Measurements from ENCODE around the gene PLCH1. TPM values are rescaled to one million over a fixed set of nuclear protein-coding genes. Genes with fewer than 3 reads are reported as not detected.

The PLCH1 gene
- total and polyA plus RNA-seq, 2 of the 13 experiments (the other 11 are each of a cell fraction or from before 2014, with no cell fraction given): 2.0 to 3.0 TPM

GRCh38 chr3:155516439-155516838 lies 228.4 kb downstream of the PLCH1 start:
- Histone ChIP-seq H3K9ac (ENCODE audit: insufficient read depth, low read depth, low read length) (no peak overlapping the region), H3K27me3 (ENCODE audit: control insufficient read depth in 1 of 2, insufficient read depth in 2 of 2, low read length in 2 of 2) (no peaks in the 10 kb centered on the region), H3K9me3 (ENCODE audit: low read length) (no peaks in the 10 kb centered on the region), H3K4me2 (ENCODE audit: low read depth, low read length) (no peak overlapping the region), H3K79me2 (ENCODE audit: insufficient read depth, low read length) (no peaks in the 10 kb centered on the region), H3K4me1 (ENCODE audit: insufficient read depth, low read length) (no peaks in the 10 kb centered on the region), H3K4me3 (replicated peaks in 1 of 3; ENCODE audit: insufficient read depth in 1 of 3, low read depth in 2 of 3, low read length in 3 of 3) (no peak overlapping the region), H3K27ac (ENCODE audit: extremely low read length, insufficient read depth, low read length) (no peak overlapping the region), H3K36me3 (replicated peaks in 1 of 2; ENCODE audit: control insufficient read depth in 1 of 2, insufficient read depth in 2 of 2, low read length in 2 of 2) (no peaks in the 10 kb centered on the region; a peak in 1 of 5 replicates), H4K20me1 (ENCODE audit: insufficient read depth, low read length) (no peaks in the 10 kb centered on the region), H2AFZ (ENCODE audit: low read length) (no peak overlapping the region)
- ChIA-PET CTCF (ENCODE audit: low intra/inter-chr PET ratio, low total read pairs) (no interaction called here), POLR2A (no interaction called here)
- no peak for FAIRE-seq
- in situ Hi-C loops (cut with HindIII; ENCODE audit: extremely low pct_ligation_motif_present, low pct_unique_long_range_greater_than_20kb) (no loop called here), intact Hi-C loops (cut with micrococcal nuclease; ENCODE audit: unreplicated experiment) (no loop called here)
- DNase-seq (ENCODE audit: low spot score): no peak
- TF ChIP-seq ZBTB3 (CRISPR knock-in tag; IDR thresholded peaks at IDR 0.05; ENCODE audit: borderline replicate concordance, low read depth) (no peak), SOX5 (CRISPR knock-in tag; IDR thresholded peaks at IDR 0.05; ENCODE audit: borderline replicate concordance) (no peak), NRL (CRISPR knock-in tag; IDR thresholded peaks at IDR 0.05; ENCODE audit: borderline replicate concordance) (no peak), ARID3A (IDR thresholded peaks at IDR 0.05; ENCODE audit: low read depth, low read length) (no peak), MYNN (CRISPR knock-in tag; IDR thresholded peaks at IDR 0.05; ENCODE audit: low read depth) (no peak), MAFF (IDR thresholded peaks at IDR 0.05; ENCODE audit: low read depth, low read length) (no peak)
- no TSS peak for BruUV-seq (replicated peaks)
- 87% methylated on average over 2 of the region's 2 CpGs for WGBS (ENCODE audit: low lambda C conversion rate)
- no peak for ATAC-seq

- 96% methylated on average over 5 of the region's 5 CpGs for WGBS (ENCODE audit: low lambda C conversion rate)
- no peak overlapping the region for H3K27ac ChIP-seq (ENCODE audit: extremely low read length, insufficient read depth, low read length)
- TF ChIP-seq ZNF281 (CRISPR knock-in tag; IDR thresholded peaks at IDR 0.05; ENCODE audit: borderline replicate concordance): no peak
- no peaks in the 10 kb centered on the region for H3K27me3 ChIP-seq (ENCODE audit: control insufficient read depth in 1 of 2, insufficient read depth in 2 of 2, low read length in 2 of 2)
- no peak overlapping the region for H3K4me3 ChIP-seq (replicated peaks in 1 of 3; ENCODE audit: insufficient read depth in 1 of 3, low read depth in 2 of 3, low read length in 3 of 3)
- ChIA-PET CTCF (ENCODE audit: low intra/inter-chr PET ratio, low total read pairs) (no interaction called here), POLR2A (no interaction called here)
- no peaks in the 10 kb centered on the region for H3K79me2 ChIP-seq (ENCODE audit: insufficient read depth, low read length)
- no peaks in the 10 kb centered on the region for H3K9me3 ChIP-seq (ENCODE audit: low read length)
- H3K4me1 ChIP-seq (ENCODE audit: insufficient read depth, low read length): no peaks in the 10 kb centered on the region
- no peak overlapping the region for H3K9ac ChIP-seq (ENCODE audit: insufficient read depth, low read depth, low read length)
- in situ Hi-C loops (cut with HindIII; ENCODE audit: extremely low pct_ligation_motif_present, low pct_unique_long_range_greater_than_20kb): no loop called here
- DNase-seq (ENCODE audit: low spot score): no peak
- intact Hi-C loops (cut with micrococcal nuclease; ENCODE audit: unreplicated experiment): no loop called here
- no peaks in the 10 kb centered on the region; a peak in 1 of 5 replicates for H3K36me3 ChIP-seq (replicated peaks in 1 of 2; ENCODE audit: control insufficient read depth in 1 of 2, insufficient read depth in 2 of 2, low read length in 2 of 2)
- H3K4me2 ChIP-seq (ENCODE audit: low read depth, low read length): no peak overlapping the region
- no peaks in the 10 kb centered on the region for H4K20me1 ChIP-seq (ENCODE audit: insufficient read depth, low read length)
- H2AFZ ChIP-seq (ENCODE audit: low read length): no peak overlapping the region
- no peak for FAIRE-seq
- no TSS peak for BruUV-seq (replicated peaks)
- ATAC-seq: no peak
These were observed 232.0 kb downstream of the PLCH1 start for GRCh38 chr3:155512867-155513261.

All from HepG2 (cell line).